GM12878 (cell line): ENCODE measurements around the gene GPR68. TPM values are rescaled to one million over a fixed set of nuclear protein-coding genes. Genes with fewer than 3 reads are reported as not detected.
"Not testable (repeated sequence)": the region's sequence is repeated elsewhere in the genome, so short reads cannot be mapped to it uniquely, and the experiment has no call there.

Source experiments
- ATAC-seq: fragments of 200-7000 bp; cut with Tn5 transposase; 3 replicates; pipeline ENCODE4 v1.9.1; 2020; ENCODE audit warnings: mild to moderate bottlenecking, moderate library complexity
- BruUV-seq: library from RNA; stranded (reverse); fragments of 400-500 nt; replicated peaks from 2 replicates; lab custom pipeline; 2021; lab: Mats Ljungman, UMichigan
- CTCF ChIA-PET: fragments of 300-600 bp; sonication (Branson Sonifier 250); formaldehyde crosslinking; extraction: SDS; loops from one replicate; lab custom pipeline; 2021; ENCODE audit warnings: inconsistent platforms; lab: Yijun Ruan, JAX
- POLR2A ChIA-PET: fragments of 350-600 bp; formaldehyde crosslinking; extraction: SDS; loops from one replicate; lab custom pipeline; 2021; ENCODE audit warnings: inconsistent platforms; lab: Charles Lee
- RAD21 ChIA-PET: fragments of 300-600 bp; sonication (Branson Sonifier 250); formaldehyde crosslinking; loops from one replicate; lab custom pipeline; 2023; ENCODE audit warnings: antibody characterized with exemption; ENCODE audit not compliant: unreplicated experiment; lab: Charles Lee
- SMC1A ChIA-PET: fragments of 300-600 bp; sonication (Branson Sonifier 250); formaldehyde crosslinking; loops from one replicate; lab custom pipeline; 2023; ENCODE audit not compliant: unreplicated experiment, uncharacterized antibody; lab: Charles Lee
- DNase-seq: peaks from one replicate; pipeline ENCODE4 v3.0.0-alpha.2; 2011; ENCODE audit warnings: low read depth, low spot score
- FAIRE-seq: peaks from 3 replicates; lab custom pipeline; 2011; peaks lifted over from hg19 to GRCh38; lab: Jason Lieb, UNC
- H2AFZ ChIP-seq: 2 replicates; pipeline ENCODE4 v1.6.0; 2011; ENCODE audit warnings: low read depth, low read length, control low read depth; ENCODE audit not compliant: control insufficient read depth
- H3K27ac ChIP-seq: 2 replicates; pipeline ENCODE4 v1.5.1; 2011; ENCODE audit warnings: control low read depth; ENCODE audit not compliant: control insufficient read depth, insufficient read depth
- H3K27me3 ChIP-seq, 2 experiments: replicated peaks in 1 of 2; 2 replicates each; pipeline versions ENCODE4 v1.6.0 to v1.6.1; 2011; ENCODE audit warnings: low read length in 1 of 2; ENCODE audit not compliant: control insufficient read depth in 2 of 2, insufficient read depth in 2 of 2
- H3K36me3 ChIP-seq, 2 experiments: 2 replicates each; pipeline ENCODE4 v1.5.1; 2011; ENCODE audit warnings: low read length in 1 of 2; ENCODE audit not compliant: control insufficient read depth in 2 of 2, insufficient read depth in 2 of 2
- H3K4me1 ChIP-seq: 2 replicates; pipeline ENCODE4 v1.6.1; 2011; ENCODE audit warnings: mild to moderate bottlenecking, low read length, moderate library complexity, mixed read lengths; ENCODE audit not compliant: control insufficient read depth, insufficient read depth
- H3K4me2 ChIP-seq: 2 replicates; pipeline ENCODE4 v1.6.0; 2011; ENCODE audit warnings: control low read depth; ENCODE audit not compliant: control insufficient read depth, insufficient read depth
- H3K4me3 ChIP-seq: fragments of 200-600 bp; sonication (generic); 2 replicates; pipeline ENCODE4 v1.5.1; 2016
- H3K79me2 ChIP-seq: 2 replicates; pipeline ENCODE4 v1.6.0; 2011; ENCODE audit warnings: low read length; ENCODE audit not compliant: control insufficient read depth, insufficient read depth
- H3K9ac ChIP-seq: 2 replicates; pipeline ENCODE4 v1.8.0; 2011; ENCODE audit warnings: low read length, control low read depth, mixed read lengths; ENCODE audit not compliant: control insufficient read depth, insufficient read depth
- H3K9me3 ChIP-seq: replicated peaks from 3 replicates; pipeline ENCODE4 v1.5.1; 2011; ENCODE audit warnings: mild to moderate bottlenecking, low read length; ENCODE audit not compliant: control insufficient read depth, insufficient read depth
- H4K20me1 ChIP-seq: 2 replicates; pipeline ENCODE4 v1.6.0; 2011; ENCODE audit not compliant: control insufficient read depth, insufficient read depth
- HDAC6 ChIP-seq: fragments of 200-600 bp; sonication (generic); IDR thresholded peaks from one replicate; pipeline ENCODE4 v1.8.0; 2017; ENCODE audit warnings: antibody characterized with exemption; ENCODE audit not compliant: unreplicated experiment
- NR2C1 ChIP-seq: fragments of 450-650 bp; IDR thresholded peaks from 2 replicates; pipeline ENCODE4 v1.6.1; 2017; ENCODE audit warnings: antibody characterized with exemption, mild to moderate bottlenecking, moderate library complexity
- WGBS: methylation state at CpG from one replicate; pipeline ENCODE4 v1.1.6; 2016; ENCODE audit warnings: low lambda C conversion rate; ENCODE audit not compliant: insufficient replicate concordance, insufficient coverage; ENCODE audit errors: missing lambda C conversion rate; 5-methylcytosine and 5-hydroxymethylcytosine counted together
- in situ Hi-C: fragments of 300-500 bp; cut with MboI; formaldehyde crosslinking; loops from 9 replicates; pipeline ENCODE4 v1.14.3; 2018; ENCODE audit warnings: mixed read lengths
- intact Hi-C: fragments of 100-400 bp; cut with micrococcal nuclease; formaldehyde crosslinking; loops from one replicate; pipeline ENCODE4 v1.14.2; 2022; ENCODE audit not compliant: unreplicated experiment
- polyA plus RNA-seq, 11 experiments: library from polyadenylated mRNA; depleted of rRNA in 4 of 11; unstranded in 6 of 11; stranded (reverse) in 5 of 11; fragments of >200 nt; fragmentation: Nextera tagmentation in 4 of 11; fragmentation: Illumina TruSeq in 1 of 11; extraction: Ambion mirVana in 4 of 11; extraction: Trizol in 1 of 11; gene quantifications; 1 replicate in 1 of 11; 2 replicates in 10 of 11; pipeline versions ENCODE4 v1.2.1 to v1.2.3, GENCODE V29; 2011 to 2016; ENCODE audit warnings: inconsistent platforms in 2 of 11, missing spikeins in 2 of 11, low read depth in 1 of 11
- total RNA-seq, 4 experiments: library from RNA; depleted of rRNA in 3 of 4; stranded (reverse); fragments of >200 nt in 3 of 4; fragmentation: Illumina TruSeq in 1 of 4; extraction: Trizol in 1 of 4; gene quantifications; 2 replicates each; pipeline versions ENCODE4 v1.2.1 to v1.2.3, GENCODE V29; 2013 to 2021
- TF ChIP-seq, protein P1 (sequence below): fragments of 450-650 bp; formaldehyde crosslinking; IDR thresholded peaks from 2 replicates; pipeline ENCODE4 v1.4.0; 2020; ENCODE audit warnings: mild to moderate bottlenecking, moderate library complexity

The GPR68 gene
- total and polyA plus RNA-seq, 10 of the 15 experiments (the other 5 are each of a cell fraction or from before 2014, with no cell fraction given) = 0.06 to 3.4 (median 1.8) TPM

DNA sequence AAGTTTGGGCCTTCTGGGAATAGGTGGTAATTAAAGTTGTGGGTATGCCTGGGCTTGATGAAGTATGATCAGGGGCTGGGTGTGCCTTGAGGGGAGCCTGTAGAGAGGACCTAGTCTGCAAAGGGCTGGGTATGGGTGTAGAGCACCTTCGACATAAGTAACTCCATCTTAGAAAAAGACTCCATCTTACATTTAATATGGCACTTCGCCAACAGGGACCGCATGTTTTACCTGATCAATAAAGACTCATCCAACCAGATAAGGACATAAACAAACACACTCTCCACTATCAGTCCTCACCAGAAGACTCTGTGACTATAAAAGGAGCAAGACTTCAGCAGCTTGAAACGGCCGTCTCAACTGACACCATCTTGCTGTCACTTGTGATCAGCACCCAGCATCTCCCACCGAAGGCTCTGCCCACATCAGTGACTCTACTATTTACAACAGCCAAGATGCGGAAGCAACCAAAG, 23.5 kb upstream of the GPR68 start (continued):
- TF ChIP-seq, protein P1, sequence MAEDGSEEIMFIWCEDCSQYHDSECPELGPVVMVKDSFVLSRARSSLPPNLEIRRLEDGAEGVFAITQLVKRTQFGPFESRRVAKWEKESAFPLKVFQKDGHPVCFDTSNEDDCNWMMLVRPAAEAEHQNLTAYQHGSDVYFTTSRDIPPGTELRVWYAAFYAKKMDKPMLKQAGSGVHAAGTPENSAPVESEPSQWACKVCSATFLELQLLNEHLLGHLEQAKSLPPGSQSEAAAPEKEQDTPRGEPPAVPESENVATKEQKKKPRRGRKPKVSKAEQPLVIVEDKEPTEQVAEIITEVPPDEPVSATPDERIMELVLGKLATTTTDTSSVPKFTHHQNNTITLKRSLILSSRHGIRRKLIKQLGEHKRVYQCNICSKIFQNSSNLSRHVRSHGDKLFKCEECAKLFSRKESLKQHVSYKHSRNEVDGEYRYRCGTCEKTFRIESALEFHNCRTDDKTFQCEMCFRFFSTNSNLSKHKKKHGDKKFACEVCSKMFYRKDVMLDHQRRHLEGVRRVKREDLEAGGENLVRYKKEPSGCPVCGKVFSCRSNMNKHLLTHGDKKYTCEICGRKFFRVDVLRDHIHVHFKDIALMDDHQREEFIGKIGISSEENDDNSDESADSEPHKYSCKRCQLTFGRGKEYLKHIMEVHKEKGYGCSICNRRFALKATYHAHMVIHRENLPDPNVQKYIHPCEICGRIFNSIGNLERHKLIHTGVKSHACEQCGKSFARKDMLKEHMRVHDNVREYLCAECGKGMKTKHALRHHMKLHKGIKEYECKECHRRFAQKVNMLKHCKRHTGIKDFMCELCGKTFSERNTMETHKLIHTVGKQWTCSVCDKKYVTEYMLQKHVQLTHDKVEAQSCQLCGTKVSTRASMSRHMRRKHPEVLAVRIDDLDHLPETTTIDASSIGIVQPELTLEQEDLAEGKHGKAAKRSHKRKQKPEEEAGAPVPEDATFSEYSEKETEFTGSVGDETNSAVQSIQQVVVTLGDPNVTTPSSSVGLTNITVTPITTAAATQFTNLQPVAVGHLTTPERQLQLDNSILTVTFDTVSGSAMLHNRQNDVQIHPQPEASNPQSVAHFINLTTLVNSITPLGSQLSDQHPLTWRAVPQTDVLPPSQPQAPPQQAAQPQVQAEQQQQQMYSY (CRISPR knock-in tag) = no peak
- TF ChIP-seq HDAC6 (no peak), NR2C1 (no peak)

DNA sequence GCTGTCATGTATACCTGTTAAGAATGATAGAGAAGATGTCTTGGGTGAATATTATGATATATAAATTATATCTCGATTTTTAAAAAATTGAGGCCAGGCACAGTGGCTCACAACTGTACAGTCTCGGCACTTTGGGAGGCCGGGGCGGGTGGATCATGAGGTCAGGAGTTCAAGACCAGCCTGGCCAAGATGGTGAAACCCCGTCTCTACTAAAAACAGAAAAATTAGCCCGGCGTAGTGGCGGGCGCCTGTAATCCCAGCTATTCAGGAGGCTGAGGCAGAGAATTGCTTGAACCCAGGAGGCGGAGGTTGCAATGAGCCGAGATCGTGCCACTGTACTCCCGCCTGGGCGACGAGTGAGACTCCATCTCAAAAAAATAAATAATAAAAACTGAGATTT, 21.8 kb upstream of the GPR68 start:
- H3K36me3 ChIP-seq, in situ Hi-C loops, H3K4me1 ChIP-seq, ATAC-seq, H3K79me2 ChIP-seq, H3K9me3 ChIP-seq, H3K4me3 ChIP-seq, RAD21 ChIA-PET, H2AFZ ChIP-seq, H3K9ac ChIP-seq, BruUV-seq, H4K20me1 ChIP-seq, intact Hi-C loops, FAIRE-seq, H3K27ac ChIP-seq, DNase-seq, H3K4me2 ChIP-seq, H3K27me3 ChIP-seq: not testable (repeated sequence)
- ChIA-PET POLR2A (interaction anchor here (1.6 kb wide), 1 partner anchor 14 kb away, joined by 3 read pairs; no protein-coding TSS in a partner anchor), SMC1A (interaction anchor here (1.1 kb wide), 1 partner anchor 15 kb away, joined by 3 read pairs; no protein-coding TSS in a partner anchor), CTCF (interaction anchor here (0.6 kb wide), 1 partner anchor 289 kb away, joined by 3 read pairs; no protein-coding TSS in a partner anchor)
- 98% methylated on average over 15 of the region's 15 CpGs for WGBS
